Suprapubic skin (tissue), 4 donors: ENCODE data around the gene ZNF532.

ENCODE experiments used
- EP300 ChIP-seq: sonication (generic); formaldehyde crosslinking; IDR thresholded peaks from one replicate; pipeline ENCODE4 v1.6.1; 2017; ENCODE audit warnings: antibody characterized with exemption
- POLR2A ChIP-seq, 2 donors: fragments of 450-650 bp; IDR thresholded peaks; one replicate each; pipeline ENCODE4 v1.6.1; 2017; ENCODE audit warnings: antibody characterized with exemption in 2 of 2, mild to moderate bottlenecking in 2 of 2, moderate library complexity in 2 of 2
- POLR2AphosphoS5 ChIP-seq, 3 donors: sonication (generic); formaldehyde crosslinking; IDR thresholded peaks; one replicate each; pipeline ENCODE4 v1.6.1; 2017; ENCODE audit warnings: antibody characterized with exemption in 3 of 3
- TF ChIP-seq, protein P1 (sequence below), 2 donors: fragments of 200-600 bp in 1 of 2; fragments of 450-650 bp in 1 of 2; sonication (generic) in 1 of 2; IDR thresholded peaks; one replicate each; pipeline ENCODE4 v1.5.1; 2016 to 2019; ENCODE audit warnings: antibody characterized with exemption in 2 of 2, mild to moderate bottlenecking in 1 of 2, moderate library complexity in 1 of 2

DNA sequence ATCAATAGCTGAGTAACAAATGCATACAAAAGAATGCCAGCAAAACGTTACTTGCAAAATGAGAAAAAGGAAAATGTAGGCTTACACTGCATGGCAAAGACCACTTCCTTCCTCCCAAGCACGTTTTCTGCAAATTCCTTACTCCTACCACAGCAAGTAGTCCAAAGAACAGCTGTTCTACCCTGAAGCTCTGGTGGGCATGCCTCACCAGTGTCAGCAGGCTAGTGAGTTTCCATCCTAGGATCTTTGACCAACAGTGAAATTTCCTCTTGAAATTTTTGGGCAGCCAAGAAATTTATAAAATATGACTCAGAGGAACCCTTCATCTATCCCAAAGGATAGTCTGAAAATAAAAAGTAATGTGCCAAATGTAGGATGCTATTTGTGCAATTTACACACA is 123.9 kb downstream of the ZNF532 start:
- TF ChIP-seq POLR2A (IDR thresholded peaks at IDR 0.05) (no peak), POLR2AphosphoS5 (IDR thresholded peaks at IDR 0.05) (no peak), EP300 (no peak)
- TF ChIP-seq, protein P1, sequence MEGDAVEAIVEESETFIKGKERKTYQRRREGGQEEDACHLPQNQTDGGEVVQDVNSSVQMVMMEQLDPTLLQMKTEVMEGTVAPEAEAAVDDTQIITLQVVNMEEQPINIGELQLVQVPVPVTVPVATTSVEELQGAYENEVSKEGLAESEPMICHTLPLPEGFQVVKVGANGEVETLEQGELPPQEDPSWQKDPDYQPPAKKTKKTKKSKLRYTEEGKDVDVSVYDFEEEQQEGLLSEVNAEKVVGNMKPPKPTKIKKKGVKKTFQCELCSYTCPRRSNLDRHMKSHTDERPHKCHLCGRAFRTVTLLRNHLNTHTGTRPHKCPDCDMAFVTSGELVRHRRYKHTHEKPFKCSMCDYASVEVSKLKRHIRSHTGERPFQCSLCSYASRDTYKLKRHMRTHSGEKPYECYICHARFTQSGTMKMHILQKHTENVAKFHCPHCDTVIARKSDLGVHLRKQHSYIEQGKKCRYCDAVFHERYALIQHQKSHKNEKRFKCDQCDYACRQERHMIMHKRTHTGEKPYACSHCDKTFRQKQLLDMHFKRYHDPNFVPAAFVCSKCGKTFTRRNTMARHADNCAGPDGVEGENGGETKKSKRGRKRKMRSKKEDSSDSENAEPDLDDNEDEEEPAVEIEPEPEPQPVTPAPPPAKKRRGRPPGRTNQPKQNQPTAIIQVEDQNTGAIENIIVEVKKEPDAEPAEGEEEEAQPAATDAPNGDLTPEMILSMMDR (IDR thresholded peaks at IDR 0.05) = no peak
